ENCODE results near the gene TBX21.
"Not testable (repeated sequence)": the region's sequence is repeated elsewhere in the genome, so short reads cannot be mapped to it uniquely, and the experiment has no call there.

The TBX21 gene

DNA sequence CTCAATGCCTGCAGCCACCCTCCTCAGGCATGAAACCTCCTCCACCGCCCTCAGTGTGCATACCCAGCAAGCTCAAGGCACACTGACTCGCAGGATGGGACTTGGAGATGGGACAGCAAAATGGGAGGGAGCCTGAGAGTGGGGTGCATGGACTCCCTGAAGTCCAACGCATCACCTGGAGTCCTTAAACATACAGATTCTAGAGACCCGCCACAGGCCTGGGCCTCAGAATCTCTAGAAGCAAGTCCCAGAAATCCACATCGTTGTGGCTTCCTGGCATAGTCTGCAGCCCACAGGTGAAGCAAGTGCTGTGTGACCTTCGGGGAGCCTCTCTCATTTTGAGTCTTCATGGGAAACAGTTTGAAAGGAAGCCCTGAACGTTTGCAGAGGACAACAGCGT lies 3.6 kb upstream of the TBX21 start:
- DNase-seq = no peak

DNA sequence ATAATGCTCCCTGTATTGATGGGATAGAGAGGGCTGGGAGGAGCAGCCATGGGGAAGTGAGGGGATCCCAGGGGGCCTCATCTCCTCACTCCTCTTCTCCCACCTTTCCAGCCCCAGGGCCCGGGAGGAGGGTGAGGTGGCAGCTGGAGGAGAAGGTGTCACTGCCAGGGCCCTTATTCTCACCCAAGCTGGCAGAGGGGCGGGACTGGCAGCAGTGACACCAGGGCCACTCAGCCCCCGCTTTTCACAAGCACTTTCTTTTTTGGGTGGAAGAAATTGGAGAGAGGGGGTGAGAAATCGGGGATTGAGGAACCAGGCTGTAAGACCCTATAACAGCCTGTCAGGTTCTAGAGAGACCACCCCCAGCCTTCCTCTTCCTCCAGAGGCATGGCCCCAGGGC lies 2.4 kb upstream of the TBX21 start:
- DNase-seq = no peak

DNA sequence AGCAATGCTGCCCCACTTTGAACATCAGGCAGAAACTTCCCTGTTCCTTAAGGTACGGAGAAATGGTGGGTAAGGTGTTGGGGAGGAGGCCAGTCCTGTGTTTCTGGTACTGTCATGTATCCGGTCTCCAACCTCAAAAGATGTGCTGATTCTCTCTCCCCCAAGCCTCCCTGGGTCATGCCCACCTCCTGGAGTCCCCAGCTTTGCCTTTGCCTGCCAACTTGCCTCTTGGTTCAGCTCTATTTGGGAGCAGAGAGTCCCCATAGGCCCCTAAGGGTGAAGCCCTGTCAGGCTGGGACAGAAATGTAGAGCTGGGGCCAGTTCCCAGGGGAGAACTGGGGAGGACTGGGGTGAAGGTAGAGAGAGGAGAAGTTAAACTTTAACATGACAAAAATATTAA lies 1.6 kb upstream of the TBX21 start:
- DNase-seq = no peak

DNA sequence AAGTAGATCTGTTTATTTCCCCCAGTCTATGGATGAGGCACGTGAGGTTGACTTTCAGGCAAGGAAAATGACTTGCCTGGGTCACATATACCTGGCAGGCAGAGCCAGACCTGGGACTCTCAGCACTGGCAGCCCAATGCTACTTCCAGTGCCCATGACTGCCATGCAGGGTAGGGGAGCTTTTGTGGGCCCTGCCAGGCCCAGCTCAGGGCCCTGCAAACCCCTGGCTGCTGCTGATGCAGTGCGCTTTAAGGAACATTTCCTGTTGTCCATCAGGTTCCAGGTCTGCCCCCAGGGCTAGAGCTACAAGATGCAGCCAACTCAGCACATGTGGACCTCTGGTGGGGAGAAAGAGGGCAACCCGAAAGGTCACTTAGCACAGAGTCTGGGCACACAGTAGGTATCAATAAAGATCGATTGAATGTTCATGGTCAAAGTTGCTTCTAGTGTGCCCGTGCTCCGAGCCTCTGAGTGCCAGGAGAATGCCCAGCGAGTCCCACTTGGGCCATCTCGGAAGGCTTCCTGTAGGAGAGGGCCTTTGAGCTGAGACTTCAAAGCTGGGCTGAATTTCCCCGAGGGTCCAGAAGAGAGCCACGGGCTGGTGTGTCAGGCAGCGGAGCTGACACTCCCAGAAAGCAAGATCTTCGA lies 513 bp upstream of the TBX21 start:
- DNase-seq = no peak

DNA sequence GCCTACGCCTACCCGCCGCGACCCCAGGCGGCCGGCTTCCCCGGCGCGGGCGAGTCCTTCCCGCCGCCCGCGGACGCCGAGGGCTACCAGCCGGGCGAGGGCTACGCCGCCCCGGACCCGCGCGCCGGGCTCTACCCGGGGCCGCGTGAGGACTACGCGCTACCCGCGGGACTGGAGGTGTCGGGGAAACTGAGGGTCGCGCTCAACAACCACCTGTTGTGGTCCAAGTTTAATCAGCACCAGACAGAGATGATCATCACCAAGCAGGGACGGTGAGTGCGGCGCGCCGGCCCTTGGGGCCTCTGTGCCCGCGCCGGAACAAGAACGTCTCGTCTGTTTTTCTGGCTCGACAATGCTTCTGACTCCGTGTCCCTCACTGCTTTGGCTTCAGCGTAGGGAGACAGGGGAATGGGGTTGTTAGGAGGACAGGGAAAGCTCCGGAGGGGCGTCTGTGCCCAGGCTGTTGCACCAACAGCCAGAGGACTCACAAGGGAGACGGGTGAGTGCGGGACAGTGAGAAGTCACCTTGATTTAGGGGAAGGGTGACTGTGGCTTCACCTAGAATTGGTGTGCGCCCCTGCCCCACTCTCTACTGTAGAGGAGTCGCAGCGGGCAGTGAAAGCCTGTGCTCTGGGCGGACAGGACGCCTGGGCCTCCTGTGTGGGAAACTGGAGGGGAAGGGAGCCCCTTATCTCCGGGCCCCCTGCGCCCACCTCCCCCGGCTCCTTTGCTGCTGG lies 806 bp downstream of the TBX21 start:
- no peak for DNase-seq

DNA sequence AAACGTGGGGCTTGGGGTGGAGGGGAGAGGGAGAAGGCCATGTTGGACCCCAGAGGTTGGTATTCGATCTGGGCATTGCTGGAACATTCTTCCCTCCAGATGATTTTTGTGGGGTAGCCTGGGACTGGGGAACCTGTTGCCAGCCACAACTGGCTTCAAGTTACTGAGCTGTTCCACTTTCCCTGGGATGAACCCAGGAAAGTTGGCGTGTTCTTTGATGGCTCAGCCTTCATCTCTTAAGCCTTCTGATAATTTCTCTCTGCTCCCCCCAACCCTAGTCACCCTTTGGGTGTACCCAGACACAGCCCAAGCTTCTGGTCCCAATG lies 2.1 kb downstream of the TBX21 start:
- no peak for DNase-seq

DNA sequence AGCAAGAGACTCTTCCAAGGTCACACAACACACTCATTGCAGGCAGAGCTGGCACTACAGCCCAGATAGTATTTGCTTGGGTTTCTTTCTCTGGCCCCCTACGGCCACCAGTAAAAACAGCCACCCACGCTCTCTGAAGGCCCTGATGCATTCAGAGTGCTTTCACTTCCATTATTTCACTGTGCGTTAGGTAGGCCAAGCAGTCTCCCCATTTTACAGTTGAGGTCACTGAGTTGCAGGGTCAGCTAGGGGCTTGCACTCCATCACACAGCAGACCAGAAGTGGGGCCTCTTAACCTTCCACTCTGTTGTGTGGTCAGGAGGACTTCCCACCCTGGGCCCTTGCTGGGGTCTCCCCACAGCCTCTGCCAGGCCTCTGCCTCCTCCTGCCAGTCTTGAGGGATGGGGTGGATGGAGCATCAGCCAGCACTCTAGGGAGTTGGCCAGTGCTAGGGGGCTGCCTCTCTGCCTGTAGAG lies 2.5 kb downstream of the TBX21 start:
- no peak for DNase-seq

DNA sequence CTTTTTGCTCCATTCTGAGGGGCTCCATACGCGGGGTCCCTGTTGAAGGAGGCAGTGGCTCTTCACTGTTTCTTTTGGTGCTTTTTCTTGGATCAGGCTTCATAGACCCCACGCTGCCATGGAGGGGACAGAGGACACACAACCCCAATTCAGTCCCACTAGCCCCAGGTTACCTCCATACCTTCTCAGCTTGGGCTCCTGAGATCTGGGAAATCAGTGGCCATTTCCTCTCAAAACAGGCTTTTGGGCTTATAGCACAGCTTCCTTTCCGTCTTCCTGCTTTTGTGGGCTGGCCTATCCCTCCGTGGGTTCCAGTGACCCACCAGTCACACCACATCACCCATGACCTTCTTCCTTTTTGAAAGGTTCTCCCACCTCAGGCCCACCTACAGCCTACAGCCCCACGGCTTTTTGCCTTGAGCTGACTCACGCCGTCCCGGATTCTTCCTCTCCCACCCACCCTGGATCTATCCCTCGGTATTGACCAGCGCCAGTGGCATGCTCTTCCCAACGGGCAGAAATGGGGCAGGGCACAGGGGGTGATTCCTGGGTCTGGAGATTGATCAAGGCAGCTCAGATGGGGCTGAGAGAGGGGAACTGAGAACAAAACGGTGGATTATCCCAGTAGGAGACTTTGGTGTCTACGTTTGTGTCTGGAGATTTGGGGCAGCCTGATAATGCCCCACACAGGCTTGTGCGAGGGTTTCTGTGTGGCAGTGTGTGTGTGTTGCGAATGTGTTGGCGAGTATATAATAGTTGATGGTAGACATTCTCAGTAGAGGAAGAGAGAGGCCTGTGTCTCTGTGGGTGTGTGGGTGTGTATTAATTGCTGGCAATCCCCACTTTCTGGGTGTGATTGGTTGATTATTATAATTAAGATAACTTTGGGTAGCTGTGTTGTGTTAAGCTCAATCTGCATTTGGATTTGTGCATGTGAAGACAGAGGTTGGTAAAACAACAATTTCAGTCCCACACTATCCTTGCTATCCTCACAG lies 3.8 kb downstream of the TBX21 start:
- DNase-seq = no peak

DNA sequence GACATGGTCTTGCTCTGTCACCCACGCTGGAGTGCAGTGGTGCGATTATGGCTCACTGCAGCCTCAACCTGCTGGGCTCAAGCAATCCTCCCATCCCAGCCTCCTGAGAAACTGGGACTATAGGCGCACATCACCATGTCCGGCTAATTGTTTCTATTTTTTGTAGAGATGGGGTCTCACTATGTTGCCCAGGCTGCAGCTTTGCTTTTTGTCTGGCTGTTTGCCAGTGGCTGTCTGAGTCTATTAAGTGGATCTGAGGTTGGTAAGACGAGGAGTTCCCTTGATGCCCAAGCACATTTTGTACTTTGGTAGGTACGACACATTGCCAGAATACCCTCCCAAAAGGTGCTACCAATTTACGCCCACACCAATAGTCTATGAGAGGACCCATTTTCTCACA lies 5.1 kb downstream of the TBX21 start:
- no peak for DNase-seq

DNA sequence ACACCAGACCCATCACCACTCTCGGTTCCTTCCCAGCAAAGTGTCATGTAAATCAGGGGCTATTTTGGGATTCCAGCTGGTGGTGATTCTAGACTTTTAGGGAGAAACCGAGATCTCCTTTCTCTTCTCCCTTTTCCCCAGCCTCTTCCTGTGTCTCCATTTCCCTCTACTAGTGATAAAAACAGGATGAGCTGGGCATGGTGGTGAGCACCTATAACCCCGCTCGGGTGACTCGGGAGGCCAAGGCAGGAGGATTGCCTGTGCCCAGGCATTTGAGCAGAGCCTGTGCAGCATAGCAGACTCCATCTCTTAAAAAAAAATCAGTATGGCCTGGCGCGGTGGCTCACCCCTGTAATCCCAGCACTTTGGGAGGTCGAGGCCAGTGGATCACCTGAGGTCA lies 6.1 kb downstream of the TBX21 start:
- no peak for DNase-seq

DNA sequence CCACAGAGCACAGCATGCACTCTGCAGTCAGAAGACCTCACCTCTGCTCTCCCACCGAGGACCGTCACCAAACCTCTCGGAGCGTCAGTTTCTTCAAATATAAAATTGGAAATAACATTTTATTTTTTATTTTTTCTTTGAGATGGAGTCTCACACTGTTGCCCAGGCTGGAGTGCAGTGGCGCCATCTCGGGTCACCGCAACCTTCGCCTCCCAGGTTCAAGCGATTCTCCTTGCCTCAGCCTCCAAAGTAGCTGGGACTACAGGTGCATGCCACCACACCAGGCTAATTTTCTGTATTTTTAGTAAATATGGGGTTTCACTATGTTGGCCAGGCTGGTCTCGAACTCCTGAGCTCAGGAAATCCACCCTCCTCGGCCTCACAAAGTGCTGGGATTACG lies 6.9 kb downstream of the TBX21 start:
- not testable (repeated sequence) for DNase-seq

DNA sequence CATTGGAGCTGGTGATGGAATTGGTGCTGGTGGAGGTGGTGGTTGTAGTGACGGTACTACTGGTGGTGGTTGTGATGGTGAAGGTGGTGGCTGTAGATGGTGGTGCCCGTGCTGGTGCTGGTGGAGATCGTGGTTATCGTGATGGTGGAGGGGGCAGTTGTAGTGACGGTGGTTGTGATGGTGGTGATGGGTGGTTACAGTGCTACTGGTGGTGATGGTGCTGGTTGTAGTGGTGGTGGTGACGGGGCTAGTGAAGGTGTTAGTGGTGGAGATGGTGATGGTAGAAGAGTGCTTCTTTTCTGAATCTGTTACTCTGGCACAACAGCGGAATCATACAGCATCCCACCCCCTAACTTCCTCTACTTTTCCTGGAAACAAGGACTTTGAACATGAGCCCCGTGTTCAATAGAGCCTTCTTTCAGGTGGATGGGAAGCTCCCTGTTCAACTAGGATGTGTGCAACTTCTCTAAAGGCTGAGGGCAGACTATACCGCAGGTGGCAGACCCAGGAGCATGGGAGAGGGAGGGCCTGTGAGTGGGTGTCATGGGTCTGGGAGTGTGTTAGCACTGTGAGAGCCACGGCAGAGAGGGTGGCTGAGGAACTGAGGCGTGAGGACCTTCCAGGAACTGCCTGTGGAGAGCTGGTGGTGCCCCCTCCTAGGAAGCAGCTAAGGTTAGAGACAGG lies 8.2 kb downstream of the TBX21 start:
- no peak for DNase-seq

DNA sequence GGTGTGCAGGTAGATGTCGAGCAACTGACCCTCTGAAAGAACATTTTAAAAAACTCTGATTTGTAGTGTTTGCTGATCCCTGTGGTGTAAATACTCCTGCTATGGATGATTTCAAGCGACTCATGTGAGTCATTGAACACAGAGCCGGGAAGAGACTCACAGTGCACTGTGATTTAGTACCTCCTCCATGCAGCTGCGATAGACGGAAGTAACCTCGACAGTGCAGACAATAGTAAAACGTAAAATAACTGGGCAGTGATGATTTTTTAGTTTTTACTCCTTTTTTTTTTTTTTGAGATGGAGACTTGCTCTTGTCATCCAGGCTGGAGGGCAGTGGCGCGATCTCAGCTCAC lies 8.7 kb downstream of the TBX21 start:
- no peak for DNase-seq

DNA sequence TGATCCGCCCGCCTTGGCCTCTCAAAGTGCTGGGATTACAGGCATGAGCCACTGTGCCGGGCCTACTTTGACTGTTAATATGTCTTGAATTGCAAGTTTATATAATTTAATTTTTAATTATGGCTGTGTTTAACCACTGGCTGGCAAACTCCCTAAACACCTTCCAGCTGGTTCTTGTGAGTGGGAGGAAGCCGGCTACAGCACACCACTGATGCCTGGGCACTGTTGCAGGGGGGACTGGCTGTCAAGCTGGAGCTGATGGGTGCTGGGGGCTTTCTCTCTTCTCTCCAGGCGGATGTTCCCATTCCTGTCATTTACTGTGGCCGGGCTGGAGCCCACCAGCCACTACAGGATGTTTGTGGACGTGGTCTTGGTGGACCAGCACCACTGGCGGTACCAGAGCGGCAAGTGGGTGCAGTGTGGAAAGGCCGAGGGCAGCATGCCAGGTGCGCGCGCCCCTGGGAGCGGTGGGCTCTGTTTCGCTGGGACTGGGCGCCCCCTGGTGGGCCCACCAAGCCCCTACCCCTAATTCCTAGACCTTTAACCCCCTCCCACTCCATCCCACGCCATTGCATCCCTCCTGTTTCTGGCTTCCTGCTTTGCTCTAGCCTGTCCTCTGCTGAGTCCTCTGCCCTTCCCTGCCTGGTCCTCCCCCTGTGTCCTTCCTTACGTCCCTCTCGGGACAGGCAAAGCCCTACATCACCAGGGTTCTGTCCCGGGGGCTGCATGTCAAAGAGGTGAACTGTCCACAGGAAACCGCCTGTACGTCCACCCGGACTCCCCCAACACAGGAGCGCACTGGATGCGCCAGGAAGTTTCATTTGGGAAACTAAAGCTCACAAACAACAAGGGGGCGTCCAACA lies 9.5 kb downstream of the TBX21 start:
- DNase-seq = peak in 3 of 51 donors; percentile 3 to 9 (median 3)

DNA sequence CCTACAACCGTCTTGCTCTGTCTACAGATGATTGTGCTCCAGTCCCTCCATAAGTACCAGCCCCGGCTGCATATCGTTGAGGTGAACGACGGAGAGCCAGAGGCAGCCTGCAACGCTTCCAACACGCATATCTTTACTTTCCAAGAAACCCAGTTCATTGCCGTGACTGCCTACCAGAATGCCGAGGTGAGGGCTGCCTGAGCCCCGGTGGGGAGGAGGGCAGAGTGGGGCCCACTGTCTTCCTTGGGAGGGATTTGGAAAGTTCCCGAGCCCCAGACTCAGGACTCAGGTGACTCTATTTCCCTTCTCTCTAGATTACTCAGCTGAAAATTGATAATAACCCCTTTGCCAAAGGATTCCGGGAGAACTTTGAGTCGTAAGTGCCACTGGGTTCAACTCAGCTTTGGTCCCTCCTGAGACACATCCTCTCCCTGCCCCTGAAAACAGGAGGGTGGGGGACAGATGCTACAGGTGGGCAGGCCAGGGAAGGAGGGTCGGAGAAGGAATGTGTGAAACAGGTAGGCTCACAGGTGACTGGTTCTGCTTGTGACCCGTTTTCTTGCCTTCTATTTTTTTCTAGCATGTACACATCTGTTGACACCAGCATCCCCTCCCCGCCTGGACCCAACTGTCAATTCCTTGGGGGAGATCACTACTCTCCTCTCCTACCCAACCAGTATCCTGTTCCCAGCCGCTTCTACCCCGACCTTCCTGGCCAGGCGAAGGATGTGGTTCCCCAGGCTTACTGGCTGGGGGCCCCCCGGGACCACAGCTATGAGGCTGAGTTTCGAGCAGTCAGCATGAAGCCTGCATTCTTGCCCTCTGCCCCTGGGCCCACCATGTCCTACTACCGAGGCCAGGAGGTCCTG lies 11.4 kb downstream of the TBX21 start:
- DNase-seq = no peak

DNA sequence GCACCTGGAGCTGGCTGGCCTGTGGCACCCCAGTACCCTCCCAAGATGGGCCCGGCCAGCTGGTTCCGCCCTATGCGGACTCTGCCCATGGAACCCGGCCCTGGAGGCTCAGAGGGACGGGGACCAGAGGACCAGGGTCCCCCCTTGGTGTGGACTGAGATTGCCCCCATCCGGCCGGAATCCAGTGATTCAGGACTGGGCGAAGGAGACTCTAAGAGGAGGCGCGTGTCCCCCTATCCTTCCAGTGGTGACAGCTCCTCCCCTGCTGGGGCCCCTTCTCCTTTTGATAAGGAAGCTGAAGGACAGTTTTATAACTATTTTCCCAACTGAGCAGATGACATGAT lies 12.0 kb downstream of the TBX21 start:
- no peak for DNase-seq

DNA sequence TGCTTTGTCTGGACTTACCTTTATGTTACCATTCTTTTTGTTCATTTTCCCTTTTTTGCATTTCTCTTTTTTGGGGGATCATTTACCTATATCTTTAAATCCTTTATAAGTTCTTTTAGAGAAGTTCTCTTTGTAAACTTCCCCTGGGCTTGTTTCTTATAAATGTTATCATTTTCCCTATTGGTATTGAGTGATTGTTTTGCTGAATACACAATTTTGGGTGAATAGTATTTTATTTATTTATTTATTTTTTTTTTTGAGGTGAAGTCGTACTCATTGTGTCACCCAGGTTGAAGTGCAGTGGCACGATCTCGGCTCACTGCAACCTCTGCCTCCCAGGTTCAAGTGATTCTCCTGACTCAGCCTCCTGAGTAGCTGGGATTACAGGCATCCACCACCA lies 18.4 kb downstream of the TBX21 start:
- no peak for DNase-seq

DNA sequence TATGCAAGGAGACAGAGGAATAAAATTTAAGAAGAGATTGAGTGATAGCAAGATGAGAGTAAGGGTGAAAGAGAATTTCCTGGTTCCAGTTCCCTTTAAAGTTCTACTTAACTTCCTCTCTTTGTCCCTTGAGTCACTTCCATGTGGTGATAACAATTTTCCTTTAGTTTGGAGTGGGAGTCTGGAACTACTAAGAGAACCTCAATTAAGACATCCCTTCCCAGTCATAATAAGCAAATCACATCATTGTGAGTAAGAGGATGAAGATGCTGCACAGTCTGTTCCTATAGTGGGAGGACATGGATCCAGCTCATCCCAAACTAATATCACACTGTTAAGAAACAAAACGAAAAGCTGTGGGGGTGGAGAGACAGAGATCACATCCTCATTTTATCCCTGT lies 24.4 kb downstream of the TBX21 start:
- no peak for DNase-seq

DNA sequence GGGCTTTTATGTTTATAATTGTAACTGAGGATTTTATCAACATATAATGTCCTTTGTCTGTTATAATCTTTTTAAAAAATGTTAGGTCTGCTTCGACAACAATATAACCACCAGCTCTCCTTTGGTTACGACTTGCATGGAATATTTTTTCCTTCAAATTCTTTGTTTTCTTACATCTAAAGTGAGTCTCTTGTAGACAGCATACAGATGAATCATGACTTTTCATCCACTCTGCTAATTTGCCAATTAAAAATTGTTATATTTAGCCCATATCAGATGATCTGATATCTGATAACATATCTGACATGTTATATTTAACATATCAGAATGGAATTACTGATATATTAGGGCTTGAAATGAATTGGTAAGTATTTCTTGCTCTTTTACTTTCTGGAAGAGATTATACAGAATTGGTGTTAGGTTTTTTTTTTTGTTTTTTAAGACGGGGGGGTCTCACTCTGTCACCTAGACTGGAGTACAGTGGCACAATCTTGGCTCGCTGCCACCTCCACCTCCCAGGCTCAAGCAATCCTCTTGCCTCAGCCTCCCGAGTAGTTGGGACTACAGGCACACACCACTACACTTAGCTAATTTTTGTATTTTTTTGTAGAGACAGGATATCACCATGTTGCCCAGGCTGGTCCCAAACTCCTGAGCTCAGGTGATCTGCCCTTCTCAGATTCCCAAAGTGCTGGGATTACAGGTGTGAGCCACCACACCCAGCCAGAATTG lies 27.5 kb downstream of the TBX21 start:
- no peak for DNase-seq

All from hypothalamus (tissue), 51 donors.